GM12873 (cell line): Measurements from ENCODE around the gene CA10.

Experiments
- TF ChIP-seq, protein P1 (sequence below): IDR thresholded peaks from 2 replicates; pipeline ENCODE4 v1.5.1; 2012; ENCODE audit warnings: low read depth, mild to moderate bottlenecking, moderate library complexity, low read length, control low read depth; ENCODE audit not compliant: insufficient read depth; ENCODE audit errors: missing control alignments

Gene CA10

GRCh38 chr17:52105591-52105990 is 52.9 kb downstream of the CA10 start:
- TF ChIP-seq, protein P1, sequence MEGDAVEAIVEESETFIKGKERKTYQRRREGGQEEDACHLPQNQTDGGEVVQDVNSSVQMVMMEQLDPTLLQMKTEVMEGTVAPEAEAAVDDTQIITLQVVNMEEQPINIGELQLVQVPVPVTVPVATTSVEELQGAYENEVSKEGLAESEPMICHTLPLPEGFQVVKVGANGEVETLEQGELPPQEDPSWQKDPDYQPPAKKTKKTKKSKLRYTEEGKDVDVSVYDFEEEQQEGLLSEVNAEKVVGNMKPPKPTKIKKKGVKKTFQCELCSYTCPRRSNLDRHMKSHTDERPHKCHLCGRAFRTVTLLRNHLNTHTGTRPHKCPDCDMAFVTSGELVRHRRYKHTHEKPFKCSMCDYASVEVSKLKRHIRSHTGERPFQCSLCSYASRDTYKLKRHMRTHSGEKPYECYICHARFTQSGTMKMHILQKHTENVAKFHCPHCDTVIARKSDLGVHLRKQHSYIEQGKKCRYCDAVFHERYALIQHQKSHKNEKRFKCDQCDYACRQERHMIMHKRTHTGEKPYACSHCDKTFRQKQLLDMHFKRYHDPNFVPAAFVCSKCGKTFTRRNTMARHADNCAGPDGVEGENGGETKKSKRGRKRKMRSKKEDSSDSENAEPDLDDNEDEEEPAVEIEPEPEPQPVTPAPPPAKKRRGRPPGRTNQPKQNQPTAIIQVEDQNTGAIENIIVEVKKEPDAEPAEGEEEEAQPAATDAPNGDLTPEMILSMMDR: no peak

DNA sequence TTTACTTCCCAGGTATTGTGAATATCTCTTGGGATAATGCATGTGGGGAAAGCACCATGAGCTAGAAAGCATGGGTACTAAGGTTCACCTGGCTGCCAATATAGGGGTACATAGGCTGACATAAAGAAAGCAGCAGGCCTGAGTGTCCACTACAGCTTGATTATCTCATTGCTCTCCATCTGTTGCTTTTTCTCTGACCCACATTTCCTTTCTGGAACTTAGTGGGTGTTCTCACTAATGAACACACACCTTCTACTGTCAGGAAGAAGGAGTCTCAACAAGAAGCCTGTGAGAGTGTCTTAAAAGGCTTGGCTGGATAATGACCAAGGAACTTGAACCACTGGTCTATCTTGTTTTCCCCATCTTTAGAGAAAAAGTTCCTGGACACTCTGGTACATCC is 62.5 kb downstream of the CA10 start:
- TF ChIP-seq, protein P1: no peak

DNA sequence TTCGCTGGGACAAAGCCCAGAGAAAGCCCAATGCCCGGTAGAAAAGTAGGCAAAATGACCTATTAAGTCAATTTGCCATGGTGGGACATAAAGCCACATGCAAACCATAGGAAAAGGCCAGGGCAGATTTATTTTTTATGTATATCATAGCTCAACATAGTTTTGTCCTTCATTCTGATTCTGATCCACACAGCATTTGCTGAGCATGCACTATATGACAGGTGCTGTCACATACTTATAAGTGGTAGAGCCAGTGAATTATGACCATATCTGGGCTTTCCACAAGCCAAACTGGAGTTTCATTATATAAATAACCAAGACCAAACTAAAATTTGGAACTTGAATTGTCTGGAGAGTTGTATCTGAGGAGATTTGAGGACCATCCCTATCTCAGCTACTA is 74.3 kb downstream of the CA10 start:
- TF ChIP-seq, protein P1: no peak

- TF ChIP-seq, protein P1: no peak
These were observed 79.0 kb downstream of the CA10 start for GRCh38 chr17:52079496-52079895.

DNA sequence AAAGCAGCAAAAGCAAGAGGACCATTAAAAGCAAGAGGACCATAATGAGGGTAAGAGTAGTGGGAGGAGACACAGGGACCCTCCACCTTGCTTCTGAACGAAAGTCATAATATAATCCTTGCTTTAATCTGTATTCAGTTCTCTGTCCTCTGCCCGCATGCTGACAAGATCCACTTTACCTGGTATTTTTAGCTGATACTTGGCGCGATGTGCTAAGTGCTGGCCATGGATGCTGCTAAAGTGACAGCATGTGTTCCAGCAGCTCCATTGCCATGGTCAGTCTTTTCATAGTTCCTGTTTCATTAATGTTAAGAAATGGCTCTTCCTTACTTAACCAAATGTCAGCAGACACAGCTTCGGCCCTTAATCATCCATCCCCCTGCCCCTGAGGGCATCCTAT is 86.8 kb downstream of the CA10 start:
- TF ChIP-seq, protein P1: no peak

DNA sequence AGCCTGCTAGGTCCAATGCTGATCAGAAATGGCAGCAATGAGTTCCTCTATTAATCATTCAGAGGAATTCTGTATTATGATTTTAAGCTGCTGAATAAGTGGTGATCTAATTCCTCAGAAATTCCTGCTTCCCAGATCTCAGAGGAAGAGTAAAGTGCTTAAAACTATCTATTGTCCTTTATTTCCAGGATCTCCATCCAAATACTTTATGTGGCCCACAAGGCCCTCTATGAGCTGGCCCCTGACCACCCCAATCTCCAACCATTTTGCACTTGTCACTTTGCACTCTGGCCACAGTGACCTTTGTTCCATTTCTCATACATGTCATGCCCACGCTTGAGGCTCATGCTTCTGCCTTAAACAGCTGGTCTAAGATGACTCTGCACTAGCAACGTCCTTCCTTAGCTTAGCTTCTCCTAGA is 93.7 kb downstream of the CA10 start:
- TF ChIP-seq, protein P1: no peak

DNA sequence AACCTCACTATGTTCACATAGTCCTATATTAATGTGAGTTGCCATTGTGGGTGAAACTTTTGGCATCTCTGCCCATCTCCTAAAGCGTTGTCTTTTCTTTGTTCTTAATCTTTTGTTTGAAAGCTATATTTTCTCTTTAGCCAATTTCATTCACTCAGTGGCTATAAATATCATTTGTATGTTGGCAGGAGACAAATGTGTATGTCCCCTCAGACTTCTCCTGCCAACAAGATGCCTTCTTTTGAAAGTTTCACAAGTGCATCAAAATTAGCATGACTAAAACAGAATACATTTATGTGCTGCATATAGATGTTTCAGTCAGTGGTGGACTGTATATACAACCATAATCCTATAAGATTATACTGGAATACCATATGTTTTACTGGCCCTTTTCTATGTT is 109.0 kb downstream of the CA10 start:
- TF ChIP-seq, protein P1: no peak
